EH (cell line): ENCODE data around the gene EIF2S2.

Experiments
- DNase-seq: peaks from one replicate; pipeline ENCODE4 v3.0.0-alpha.2; 2015; ENCODE audit warnings: low read depth

The EIF2S2 gene

GRCh38 chr20:34062570-34063482 lies 49.2 kb downstream of the EIF2S2 start:
- DNase-seq = peak; percentile 59

GRCh38 chr20:34061695-34062094 lies 50.3 kb downstream of the EIF2S2 start:
- DNase-seq = no peak

GRCh38 chr20:34060970-34061369 lies 51.1 kb downstream of the EIF2S2 start:
- DNase-seq = no peak

- DNase-seq = peak; percentile 32
Observed at GRCh38 chr20:34058831-34059230, 53.2 kb downstream of the EIF2S2 start.

- DNase-seq = no peak
Observed at GRCh38 chr20:34055290-34055689, 56.8 kb downstream of the EIF2S2 start.

GRCh38 chr20:34052414-34052813 lies 59.6 kb downstream of the EIF2S2 start:
- DNase-seq = no peak

- peak; percentile 50 for DNase-seq
Observed at GRCh38 chr20:34049897-34050695, 61.9 kb downstream of the EIF2S2 start.

GRCh38 chr20:34049389-34049788 lies 62.7 kb downstream of the EIF2S2 start:
- no peak for DNase-seq

GRCh38 chr20:34047917-34048316 lies 64.1 kb downstream of the EIF2S2 start:
- DNase-seq = no peak

GRCh38 chr20:34047010-34047687 lies 64.9 kb downstream of the EIF2S2 start:
- no peak for DNase-seq

- no peak for DNase-seq
Observed at GRCh38 chr20:34045930-34046725, 65.9 kb downstream of the EIF2S2 start.

- no peak for DNase-seq
Observed at GRCh38 chr20:34045294-34045693, 66.7 kb downstream of the EIF2S2 start.

- no peak for DNase-seq
Observed at GRCh38 chr20:34043025-34043424, 69.0 kb downstream of the EIF2S2 start.

- no peak for DNase-seq
Observed at GRCh38 chr20:34042262-34042661, 69.8 kb downstream of the EIF2S2 start.

GRCh38 chr20:34041226-34041625 lies 70.8 kb downstream of the EIF2S2 start:
- no peak for DNase-seq

- DNase-seq = no peak
Observed at GRCh38 chr20:34040300-34040995, 71.6 kb downstream of the EIF2S2 start.
